IMR-90 (cell line): ENCODE measurements around the gene HECTD2. TPM values are rescaled to one million over a fixed set of nuclear protein-coding genes. Genes with fewer than 3 reads are reported as not detected.

Experiments used
- ATAC-seq: fragments of 200-7000 bp; cut with Tn5 transposase; 2 replicates; pipeline ENCODE4 v1.9.1; 2020; ENCODE audit warnings: low read depth, mild to moderate bottlenecking, moderate library complexity
- BruUV-seq: library from RNA; stranded (reverse); fragments of 400-500 nt; replicated peaks from 2 replicates; lab custom pipeline; 2021; lab: Mats Ljungman, UMichigan
- CTCF ChIA-PET: fragments of 300-600 bp; formaldehyde crosslinking; extraction: SDS; loops from one replicate; lab custom pipeline; 2021; ENCODE audit warnings: antibody characterized with exemption; lab: Yijun Ruan, JAX
- POLR2A ChIA-PET: fragments of 300-600 bp; sonication (Branson Sonifier 250); formaldehyde crosslinking; loops from one replicate; lab custom pipeline; 2022; ENCODE audit warnings: antibody characterized with exemption; ENCODE audit not compliant: unreplicated experiment; lab: Charles Lee
- DNase-seq: peaks from one replicate; pipeline ENCODE4 v3.0.0; 2013
- H2AFZ ChIP-seq: replicated peaks from 2 replicates; pipeline ENCODE3; 2013; ENCODE audit warnings: low read length, mild to moderate bottlenecking; ENCODE audit not compliant: poor library complexity
- H2AK5ac ChIP-seq: 2 replicates; pipeline ENCODE4 v1.6.1; 2013; ENCODE audit warnings: low read depth, low read length, inconsistent platforms
- H2AK9ac ChIP-seq: replicated peaks from 2 replicates; pipeline ENCODE3; 2013; ENCODE audit warnings: mild to moderate bottlenecking, low read depth, low read length, moderate library complexity; ENCODE audit not compliant: poor library complexity
- H2BK120ac ChIP-seq: 2 replicates; pipeline ENCODE4 v1.6.1; 2013; ENCODE audit warnings: low read depth, low read length, inconsistent platforms
- H2BK15ac ChIP-seq: 3 replicates; pipeline ENCODE4 v1.6.1; 2013; ENCODE audit warnings: low read depth, low read length, inconsistent platforms
- H2BK20ac ChIP-seq: 2 replicates; pipeline ENCODE4 v1.6.1; 2013; ENCODE audit warnings: low read depth, mild to moderate bottlenecking, inconsistent platforms, low read length, moderate library complexity
- H2BK5ac ChIP-seq: 2 replicates; pipeline ENCODE4 v1.6.1; 2013; ENCODE audit warnings: mild to moderate bottlenecking, low read depth, low read length, inconsistent platforms; ENCODE audit not compliant: poor library complexity, severe bottlenecking
- H3K14ac ChIP-seq: replicated peaks from 2 replicates; pipeline ENCODE4 v1.6.1; 2013; ENCODE audit warnings: low read depth, low read length, inconsistent platforms
- H3K18ac ChIP-seq: 2 replicates; pipeline ENCODE4 v1.6.1; 2013; ENCODE audit warnings: low read depth, low read length, control low read depth
- H3K23ac ChIP-seq: 2 replicates; pipeline ENCODE4 v1.6.1; 2013; ENCODE audit warnings: low read depth, low read length, inconsistent platforms
- H3K27ac ChIP-seq: 2 replicates; pipeline ENCODE4 v1.5.1; 2013; ENCODE audit warnings: mild to moderate bottlenecking, control low read depth, low read length; ENCODE audit not compliant: insufficient read depth
- H3K27me3 ChIP-seq: 2 replicates; pipeline ENCODE4 v1.6.1; 2013; ENCODE audit warnings: low read length; ENCODE audit not compliant: control insufficient read depth, insufficient read depth
- H3K36me3 ChIP-seq: 2 replicates; pipeline ENCODE4 v1.6.1; 2013; ENCODE audit warnings: low read length, mixed read lengths; ENCODE audit not compliant: control insufficient read depth, insufficient read depth
- H3K4ac ChIP-seq: 2 replicates; pipeline ENCODE4 v1.6.1; 2013; ENCODE audit warnings: low read depth, low read length, inconsistent platforms
- H3K4me1 ChIP-seq: 2 replicates; pipeline ENCODE4 v1.6.1; 2013; ENCODE audit warnings: low read length, mixed read lengths; ENCODE audit not compliant: control insufficient read depth, insufficient read depth
- H3K4me2 ChIP-seq: 2 replicates; pipeline ENCODE4 v1.6.1; 2013; ENCODE audit warnings: low read depth, mild to moderate bottlenecking, control low read depth, low read length, moderate library complexity
- H3K4me3 ChIP-seq: 2 replicates; pipeline ENCODE4 v1.5.1; 2013; ENCODE audit warnings: low read depth, mild to moderate bottlenecking, control low read depth, low read length, moderate library complexity; ENCODE audit not compliant: insufficient read depth
- H3K56ac ChIP-seq: 2 replicates; pipeline ENCODE4 v1.6.1; 2013; ENCODE audit warnings: low read length, inconsistent platforms; ENCODE audit not compliant: insufficient read depth; ENCODE audit errors: extremely low read depth
- H3K79me1 ChIP-seq, 2 experiments: 2 replicates each; pipeline ENCODE4 v1.6.1; 2013; ENCODE audit warnings: low read length in 2 of 2, inconsistent platforms in 1 of 2, low read depth in 1 of 2
- H3K9ac ChIP-seq: 2 replicates; pipeline ENCODE4 v1.6.1; 2013; ENCODE audit warnings: low read depth, low read length, control low read depth
- H3K9me1 ChIP-seq: 2 replicates; pipeline ENCODE4 v1.6.1; 2013; ENCODE audit warnings: low read length, inconsistent platforms; ENCODE audit not compliant: insufficient read depth
- H3K9me3 ChIP-seq: 2 replicates; pipeline ENCODE4 v1.6.1; 2013; ENCODE audit warnings: low read length; ENCODE audit not compliant: control insufficient read depth, insufficient read depth
- H4K20me1 ChIP-seq: 2 replicates; pipeline ENCODE4 v1.6.1; 2013; ENCODE audit warnings: low read length, inconsistent platforms; ENCODE audit not compliant: insufficient read depth
- H4K5ac ChIP-seq: 2 replicates; pipeline ENCODE4 v1.6.1; 2013; ENCODE audit warnings: mild to moderate bottlenecking, low read depth, low read length, control low read depth
- H4K8ac ChIP-seq, 2 experiments: 2 replicates each; pipeline ENCODE4 v1.6.1; 2013; ENCODE audit warnings: low read depth in 2 of 2, low read length in 2 of 2, control low read depth in 1 of 2, inconsistent platforms in 1 of 2
- H4K91ac ChIP-seq: 2 replicates; pipeline ENCODE4 v1.6.1; 2013; ENCODE audit warnings: low read depth, low read length, inconsistent platforms; ENCODE audit not compliant: insufficient read depth
- CHD1 ChIP-seq: IDR thresholded peaks from 2 replicates; pipeline ENCODE4 v1.6.1; 2012; ENCODE audit warnings: low read depth, low read length, improper control_type of control experiment
- FOS ChIP-seq: fragments of 150-350 bp; IDR thresholded peaks from 2 replicates; pipeline ENCODE4 v1.6.1; 2016; ENCODE audit warnings: low read depth, low read length
- MAFK ChIP-seq: IDR thresholded peaks from 2 replicates; pipeline ENCODE4 v1.6.1; 2012; ENCODE audit warnings: low read depth, low read length, improper control_type of control experiment
- MAZ ChIP-seq: IDR thresholded peaks from 2 replicates; pipeline ENCODE4 v1.6.1; 2012; ENCODE audit warnings: low read depth, mild to moderate bottlenecking, low read length, improper control_type of control experiment, moderate library complexity, borderline replicate concordance
- MXI1 ChIP-seq: IDR thresholded peaks from 2 replicates; pipeline ENCODE4 v1.6.1; 2012; ENCODE audit warnings: low read depth, mild to moderate bottlenecking, low read length, moderate library complexity, borderline replicate concordance
- POLR2A ChIP-seq: IDR thresholded peaks from 2 replicates; pipeline ENCODE4 v1.6.1; 2012; ENCODE audit warnings: mild to moderate bottlenecking, low read depth, low read length
- RAD21 ChIP-seq: IDR thresholded peaks from 2 replicates; pipeline ENCODE4 v1.6.1; 2012; ENCODE audit warnings: low read length, improper control_type of control experiment
- RCOR1 ChIP-seq: IDR thresholded peaks from 2 replicates; pipeline ENCODE4 v1.6.1; 2012; ENCODE audit warnings: mild to moderate bottlenecking, low read length, improper control_type of control experiment; ENCODE audit not compliant: insufficient replicate concordance
- SMC3 ChIP-seq: fragments of 150-350 bp; IDR thresholded peaks from 2 replicates; pipeline ENCODE4 v1.6.1; 2016; ENCODE audit warnings: low read depth, mild to moderate bottlenecking, antibody characterized with exemption, low read length, moderate library complexity
- WGBS, 2 experiments: methylation state at CpG; one replicate each; pipeline versions ENCODE4 v1.1.5 to v1.1.7; 2013; ENCODE audit warnings: missing lambda C conversion rate in 2 of 2; ENCODE audit not compliant: insufficient read length in 1 of 2; ENCODE audit errors: extremely low coverage in 2 of 2; 5-methylcytosine and 5-hydroxymethylcytosine counted together
- dilution Hi-C: fragments of 300-500 bp; cut with HindIII; formaldehyde crosslinking; loops from one replicate; pipeline ENCODE4 v1.14.3; 2018; ENCODE audit warnings: low sequenced_read_pairs; ENCODE audit not compliant: unreplicated experiment
- in situ Hi-C: fragments of 300-500 bp; cut with MboI; formaldehyde crosslinking; loops from 3 replicates; pipeline ENCODE4 v1.14.3; 2019; ENCODE audit warnings: low sequenced_read_pairs, inconsistent platforms, mixed read lengths
- intact Hi-C: fragments of 100-400 bp; cut with micrococcal nuclease; formaldehyde crosslinking; loops from 2 replicates; pipeline ENCODE4 v1.10.0; 2022
- polyA plus RNA-seq, 3 experiments: library from polyadenylated mRNA; depleted of rRNA; stranded (reverse); fragments of >200 nt; gene quantifications; 2 replicates each; pipeline ENCODE4 v1.2.3, GENCODE V29; 2012; ENCODE audit warnings: low replicate concordance in 1 of 3
- total RNA-seq: library from RNA; depleted of rRNA; stranded (reverse); fragments of >200 nt; gene quantifications from 2 replicates; pipeline ENCODE4 v1.2.3, GENCODE V29; 2012

The HECTD2 gene
- total and polyA plus RNA-seq, 2 of the 4 experiments (the other 2 are of a cell fraction), result 5.2 to 5.9 TPM

DNA sequence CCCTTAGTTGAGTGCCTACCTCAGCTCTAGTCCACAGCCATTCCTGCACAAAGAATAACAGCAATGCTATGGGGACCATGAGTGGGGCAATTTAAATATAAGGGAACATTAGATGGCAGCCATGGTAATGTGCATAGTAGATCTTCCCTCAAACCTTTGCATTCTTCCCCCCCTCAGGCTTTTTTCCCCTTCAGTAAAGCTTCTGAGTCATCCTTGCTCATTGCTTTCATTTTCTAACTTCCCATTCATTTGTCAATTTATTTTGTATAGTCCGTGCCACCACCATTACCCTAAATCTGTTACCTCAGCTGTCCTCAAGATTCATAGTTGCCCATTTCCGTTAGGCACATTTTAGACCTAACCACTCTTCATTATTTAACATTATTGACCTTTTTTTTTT, 10.7 kb downstream of the HECTD2 start:
- no peak overlapping the region for H2BK15ac ChIP-seq
- DNase-seq (peak; percentile 62), ATAC-seq (peak; percentile 69)
- peak overlapping the region; percentile 91 for H3K4me2 ChIP-seq
- no peak overlapping the region; a peak in 1 of 4 replicates for H4K8ac ChIP-seq
- peaks cover 10 to 23% of the 10 kb centered on the region in 2 experiments for H3K79me1 ChIP-seq
- whole genome bisulfite sequencing, 2 experiments, result 64% methylated on average over 2 of the region's 2 CpGs; no CpG with 5 or more reads in 1 of the 2 experiments
- no peak overlapping the region for H3K4ac ChIP-seq
- H4K5ac ChIP-seq, result no peak overlapping the region
- H3K27ac ChIP-seq, result no peak overlapping the region
- H3K56ac ChIP-seq, result no peak overlapping the region
- H3K27me3 ChIP-seq, result no peaks in the 10 kb centered on the region
- 0 out of 2 replicates have a peak overlapping the region, but pooled peaks have one; percentile 49 for H3K14ac ChIP-seq
- H3K36me3 ChIP-seq, result no peaks in the 10 kb centered on the region
- in situ Hi-C loops, result no loop called here
- no peak overlapping the region for H2BK120ac ChIP-seq
- BruUV-seq, result no TSS peak
- no peak overlapping the region; the same call in 1 of the 2 replicates for H3K4me3 ChIP-seq
- no peak overlapping the region for H3K18ac ChIP-seq
- H3K9ac ChIP-seq, result no peak overlapping the region
- dilution Hi-C loops, result no loop called here
- ChIA-PET POLR2A (interaction anchor here (0.5 kb wide), 1 partner anchor 224 kb away, joined by 27 read pairs; no protein-coding TSS in a partner anchor), CTCF (no interaction called here)
- TF ChIP-seq SMC3 (no peak), RCOR1 (no peak), CHD1 (no peak), MAZ (no peak), MAFK (no peak), RAD21 (no peak), FOS (no peak), MXI1 (no peak), POLR2A (no peak)
- H3K23ac ChIP-seq, result no peak overlapping the region
- no peaks in the 10 kb centered on the region; the same call in 1 of the 2 replicates for H3K9me1 ChIP-seq
- H3K4me1 ChIP-seq, result no peaks in the 10 kb centered on the region
- H2AFZ ChIP-seq, result no peak overlapping the region
- H2AK9ac ChIP-seq, result no peak overlapping the region
- no peak overlapping the region for H2BK5ac ChIP-seq
- H4K91ac ChIP-seq, result no peak overlapping the region
- no peaks in the 10 kb centered on the region; the same call in 1 of the 2 replicates for H4K20me1 ChIP-seq
- intact Hi-C loops, result no loop called here
- H2AK5ac ChIP-seq, result no peak overlapping the region
- H3K9me3 ChIP-seq, result no peaks in the 10 kb centered on the region
- H2BK20ac ChIP-seq, result no peak overlapping the region
